Lower leg skin (tissue), 4 donors: ENCODE data around the gene IL17B. TPM values are rescaled to one million over a fixed set of nuclear protein-coding genes. Genes with fewer than 3 reads are reported as not detected.

Source experiments
- DNase-seq, 2 donors: peaks; one replicate each; pipeline ENCODE4 v3.0.0-alpha.2; 2019; ENCODE audit warnings: low spot score in 2 of 2
- H3K4me3 ChIP-seq: fragments of 200-600 bp; sonication (generic); 2 replicates; pipeline ENCODE4 v1.5.1; 2017; ENCODE audit warnings: mild to moderate bottlenecking, low read depth; ENCODE audit not compliant: poor library complexity, severe bottlenecking
- POLR2A ChIP-seq, 2 donors: fragments of 450-650 bp; IDR thresholded peaks; one replicate each; pipeline ENCODE4 v1.6.1; 2016 to 2017; ENCODE audit warnings: antibody characterized with exemption in 2 of 2, mild to moderate bottlenecking in 1 of 2, moderate library complexity in 1 of 2
- WGBS, 2 donors: methylation state at CpG; one replicate each; pipeline ENCODE4 v1.1.5; 2018; 5-methylcytosine and 5-hydroxymethylcytosine counted together
- intact Hi-C: fragments of 100-400 bp; cut with DNase I; formaldehyde crosslinking; loops from one replicate; pipeline ENCODE4 v1.15.0; 2023; ENCODE audit warnings: low total_unique reads
- total RNA-seq, 4 donors: library from RNA; depleted of rRNA; stranded (reverse); fragments of >200 nt; gene quantifications; one replicate each; pipeline ENCODE4 v1.1.0, GENCODE V29; 2016
- TF ChIP-seq, protein P1 (sequence below), 3 donors: fragments of 450-650 bp; IDR thresholded peaks; one replicate each; pipeline ENCODE4 v1.5.1; 2016; ENCODE audit warnings: antibody characterized with exemption in 3 of 3, mild to moderate bottlenecking in 3 of 3, moderate library complexity in 2 of 3

Gene IL17B
- total RNA-seq, 4 donors from 2014 or later = not detected

DNA sequence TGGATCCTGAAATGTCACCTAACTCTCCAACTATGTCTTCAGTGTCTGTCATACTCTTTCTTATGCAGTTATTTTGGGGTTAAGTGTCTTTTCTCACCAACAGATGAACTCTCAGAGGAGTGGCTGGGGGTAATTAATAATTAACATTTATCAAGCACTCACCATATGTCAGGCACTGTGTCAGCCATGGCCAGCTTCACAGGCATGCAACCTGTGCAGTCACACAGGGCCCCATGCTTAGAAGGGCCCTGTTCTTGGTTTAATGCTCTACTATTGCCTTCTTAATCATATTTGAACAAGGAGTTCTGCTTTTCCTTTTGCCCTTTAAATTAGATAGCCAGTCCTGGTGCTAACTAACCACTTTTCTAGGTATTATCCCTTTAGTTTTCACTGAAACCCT, 37.2 kb downstream of the IL17B start:
- no peak for DNase-seq
- intact Hi-C loops = no loop called here
- TF ChIP-seq, protein P1, sequence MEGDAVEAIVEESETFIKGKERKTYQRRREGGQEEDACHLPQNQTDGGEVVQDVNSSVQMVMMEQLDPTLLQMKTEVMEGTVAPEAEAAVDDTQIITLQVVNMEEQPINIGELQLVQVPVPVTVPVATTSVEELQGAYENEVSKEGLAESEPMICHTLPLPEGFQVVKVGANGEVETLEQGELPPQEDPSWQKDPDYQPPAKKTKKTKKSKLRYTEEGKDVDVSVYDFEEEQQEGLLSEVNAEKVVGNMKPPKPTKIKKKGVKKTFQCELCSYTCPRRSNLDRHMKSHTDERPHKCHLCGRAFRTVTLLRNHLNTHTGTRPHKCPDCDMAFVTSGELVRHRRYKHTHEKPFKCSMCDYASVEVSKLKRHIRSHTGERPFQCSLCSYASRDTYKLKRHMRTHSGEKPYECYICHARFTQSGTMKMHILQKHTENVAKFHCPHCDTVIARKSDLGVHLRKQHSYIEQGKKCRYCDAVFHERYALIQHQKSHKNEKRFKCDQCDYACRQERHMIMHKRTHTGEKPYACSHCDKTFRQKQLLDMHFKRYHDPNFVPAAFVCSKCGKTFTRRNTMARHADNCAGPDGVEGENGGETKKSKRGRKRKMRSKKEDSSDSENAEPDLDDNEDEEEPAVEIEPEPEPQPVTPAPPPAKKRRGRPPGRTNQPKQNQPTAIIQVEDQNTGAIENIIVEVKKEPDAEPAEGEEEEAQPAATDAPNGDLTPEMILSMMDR (IDR thresholded peaks at IDR 0.05) = no peak
- TF ChIP-seq POLR2A (IDR thresholded peaks at IDR 0.05) = no peak
- no peak overlapping the region for H3K4me3 ChIP-seq

DNA sequence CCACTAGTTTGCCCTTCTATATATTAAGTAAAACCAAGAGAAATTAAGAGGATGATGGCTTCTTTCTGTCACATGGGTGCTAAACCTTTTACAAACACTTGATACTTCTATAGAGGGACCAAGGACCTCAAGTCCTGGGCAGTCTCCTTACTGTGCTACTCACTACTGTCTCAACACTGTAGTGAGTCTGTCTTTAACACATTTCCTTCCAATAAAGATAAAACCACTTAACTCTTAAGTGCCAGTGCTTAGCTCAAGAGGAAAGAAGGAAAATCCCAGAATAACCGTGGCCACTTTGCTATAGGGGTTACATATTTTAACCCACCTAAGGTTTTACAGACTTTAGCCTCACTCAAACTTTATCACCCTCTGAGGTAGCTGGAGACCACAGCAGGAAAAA, 38.2 kb downstream of the IL17B start:
- intact Hi-C loops = no loop called here
- 81 to 83% methylated on average over 1 of the region's 1 CpG for WGBS, 2 donors
- DNase-seq = no peak
- no peak overlapping the region for H3K4me3 ChIP-seq
- TF ChIP-seq, protein P1 (IDR thresholded peaks at IDR 0.05) = no peak
- TF ChIP-seq POLR2A (IDR thresholded peaks at IDR 0.05) = no peak

DNA sequence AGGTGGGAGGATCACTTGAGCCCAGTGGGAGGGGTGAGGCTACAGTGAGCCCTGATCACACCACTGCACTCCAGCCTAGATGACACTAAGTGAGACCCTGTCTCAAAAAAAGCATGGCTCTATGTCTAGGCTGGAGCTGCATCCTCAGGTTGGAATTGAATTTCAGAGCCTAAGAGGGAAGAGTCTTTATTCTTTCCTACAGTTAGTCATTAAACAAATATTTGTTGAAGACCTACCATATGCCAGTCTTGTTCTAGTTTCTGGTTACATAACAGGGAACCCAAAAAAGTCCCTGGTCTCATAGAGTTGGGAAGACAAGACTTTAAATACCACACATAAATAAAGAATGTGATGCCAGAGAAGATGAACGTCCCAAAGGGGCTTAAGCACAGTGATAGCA, 40.7 kb downstream of the IL17B start:
- no peak for TF ChIP-seq POLR2A (IDR thresholded peaks at IDR 0.05)
- TF ChIP-seq, protein P1 (IDR thresholded peaks at IDR 0.05) = no peak
- no peak overlapping the region for H3K4me3 ChIP-seq
- no peak for DNase-seq
- WGBS, 2 donors = 79 to 88% methylated on average over 1 of the region's 1 CpG
- intact Hi-C loops = no loop called here

DNA sequence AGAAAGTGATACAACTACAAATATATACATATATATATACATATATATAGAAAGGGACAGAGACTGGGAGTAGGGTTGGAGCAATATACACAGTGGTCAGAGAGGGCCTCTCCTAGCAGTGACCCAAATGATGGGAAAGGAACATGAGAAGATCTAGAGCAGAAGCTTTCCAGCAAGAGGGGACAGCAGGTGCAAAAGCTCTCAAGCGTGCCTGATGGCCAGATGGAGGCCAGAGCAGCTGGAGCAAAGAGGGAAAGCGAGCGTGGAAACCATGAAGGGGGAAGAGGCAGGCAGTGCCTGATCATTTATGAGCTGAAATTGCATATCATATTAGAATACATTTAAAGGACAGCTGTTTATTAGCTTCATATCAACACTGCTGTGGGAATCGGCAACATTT, 41.4 kb downstream of the IL17B start:
- no peak overlapping the region for H3K4me3 ChIP-seq
- WGBS, 2 donors = 91 to 96% methylated on average over 4 of the region's 4 CpGs
- intact Hi-C loops = no loop called here
- no peak for TF ChIP-seq POLR2A (IDR thresholded peaks at IDR 0.05)
- TF ChIP-seq, protein P1 (IDR thresholded peaks at IDR 0.05) = no peak
- no peak for DNase-seq

DNA sequence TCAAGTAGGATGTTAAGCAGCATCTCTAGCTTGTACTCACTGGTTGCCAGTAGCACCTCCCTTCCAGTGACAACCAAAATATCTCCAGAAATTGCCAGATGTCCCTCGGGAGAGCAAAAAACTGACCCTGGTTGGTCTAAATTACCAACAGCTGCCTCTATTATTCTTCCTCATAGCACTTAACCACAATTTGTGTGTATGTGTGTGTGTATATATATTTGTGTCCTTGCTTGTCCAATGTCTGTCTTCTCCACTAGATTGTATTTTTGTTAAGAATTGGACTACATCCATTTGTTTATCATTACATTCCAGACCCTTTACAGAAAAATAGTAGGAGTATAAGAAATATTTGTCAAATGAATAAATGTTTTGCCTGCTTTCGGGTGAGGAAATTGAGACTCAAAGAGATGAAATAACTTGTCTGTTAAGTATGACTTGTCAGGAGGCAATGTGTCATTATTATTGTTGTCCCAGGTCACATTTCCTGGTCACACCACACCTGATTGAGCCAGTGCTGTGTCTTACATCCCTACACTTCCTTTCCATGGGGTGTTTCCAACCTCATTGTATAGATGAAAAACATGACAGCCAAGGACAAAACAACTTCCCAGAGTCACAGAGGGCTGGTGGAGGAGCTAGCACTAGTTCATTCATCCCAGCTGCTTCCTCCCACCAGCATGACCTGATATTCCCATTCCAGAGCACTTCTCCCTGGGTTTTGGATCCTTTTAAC, 45.2 kb downstream of the IL17B start:
- H3K4me3 ChIP-seq = no peak overlapping the region
- TF ChIP-seq, protein P1 (IDR thresholded peaks at IDR 0.05) = no peak
- TF ChIP-seq POLR2A (IDR thresholded peaks at IDR 0.05) = no peak
- 74 to 86% methylated on average over 2 of the region's 2 CpGs for WGBS, 2 donors
- intact Hi-C loops = no loop called here
- DNase-seq = no peak

DNA sequence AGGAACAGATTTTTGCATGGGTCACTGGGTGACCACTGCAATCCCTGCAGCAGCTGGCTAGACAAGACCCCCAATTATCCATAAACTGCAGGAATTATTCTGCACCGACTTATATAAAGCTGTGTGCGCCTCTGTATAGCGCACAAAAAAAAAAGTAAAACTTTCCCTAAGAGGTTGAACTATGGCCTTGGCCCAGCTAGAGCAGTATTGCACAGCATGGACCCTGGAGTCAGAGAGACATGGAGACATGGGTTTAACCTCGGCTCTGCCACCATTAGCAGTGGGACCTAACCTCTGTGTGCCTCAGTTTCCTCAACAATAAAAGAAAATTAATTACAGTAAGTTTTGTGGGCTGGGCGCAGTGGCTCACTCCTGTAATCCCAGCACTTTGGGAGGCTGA, 50.9 kb downstream of the IL17B start:
- no peak overlapping the region for H3K4me3 ChIP-seq
- intact Hi-C loops = no loop called here
- TF ChIP-seq, protein P1 (IDR thresholded peaks at IDR 0.05) = no peak
- TF ChIP-seq POLR2A (IDR thresholded peaks at IDR 0.05) = no peak
- 95 to 96% methylated on average over 5 of the region's 5 CpGs for WGBS, 2 donors
- no peak for DNase-seq
